CD4-positive, alpha-beta T cell treated with Interleukin-10 for 1 hour (primary cell): Measurements from ENCODE around the gene GPALPP1.
"Not testable (repeated sequence)": the region's sequence is repeated elsewhere in the genome, so short reads cannot be mapped to it uniquely, and the experiment has no call there.

ENCODE experiments used
- DNase-seq: peaks from one replicate; pipeline ENCODE4 v3.0.0-alpha.2; 2020

Gene GPALPP1

GRCh38 chr13:45063889-45064288, 74.6 kb downstream of the GPALPP1 start:
- not testable (repeated sequence) for DNase-seq

GRCh38 chr13:45064889-45065288, 75.6 kb downstream of the GPALPP1 start:
- DNase-seq = no peak

- DNase-seq = no peak
Measured at GRCh38 chr13:45068036-45069001, 79.0 kb downstream of the GPALPP1 start.

GRCh38 chr13:45073809-45074208, 84.5 kb downstream of the GPALPP1 start:
- no peak for DNase-seq

DNA sequence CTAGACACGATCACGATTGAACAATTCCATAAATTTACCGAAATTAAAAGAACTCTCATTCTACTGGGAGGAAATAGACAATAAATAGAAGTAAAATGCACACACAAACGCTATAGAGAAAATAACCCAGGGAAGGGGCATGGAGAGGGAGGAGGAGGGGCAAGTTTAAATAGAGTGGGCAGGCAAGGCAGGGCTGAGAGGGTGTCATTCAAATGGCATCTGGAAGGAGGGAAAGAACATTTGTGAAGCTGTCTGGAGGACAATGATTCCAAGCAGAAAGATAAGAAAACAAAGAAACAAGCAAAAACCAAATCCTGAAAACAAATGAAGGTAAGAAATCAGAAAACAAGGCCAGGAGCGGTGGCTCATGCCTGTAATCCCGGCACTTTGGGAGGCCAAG, 85.4 kb downstream of the GPALPP1 start:
- DNase-seq = no peak

DNA sequence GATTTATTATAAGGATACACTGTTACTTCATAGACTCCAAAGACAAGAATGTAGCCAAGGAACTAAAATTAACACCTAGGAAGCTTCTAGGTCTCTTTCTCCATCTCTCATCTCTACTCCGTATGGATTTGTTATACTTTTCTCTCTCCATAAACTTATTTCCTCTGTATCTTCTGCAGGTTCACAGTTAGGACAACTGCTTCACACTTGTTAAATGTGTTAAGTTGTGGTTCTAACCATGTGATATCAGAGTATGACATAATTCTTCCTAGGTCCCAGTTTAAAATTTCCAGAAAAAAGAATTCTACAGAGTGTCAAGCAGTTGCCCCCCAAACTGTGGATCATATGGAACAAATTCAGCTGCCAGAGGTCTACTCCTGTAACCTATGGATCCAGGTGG, 88.7 kb downstream of the GPALPP1 start:
- DNase-seq = no peak
